COLO668 (cell line): Measurements from ENCODE around the gene CCT3.
"Not testable (repeated sequence)": the region's sequence is repeated elsewhere in the genome, so short reads cannot be mapped to it uniquely, and the experiment has no call there.

Experiments
- DNase-seq: peaks from one replicate; lab custom pipeline; 2025; ENCODE audit not compliant: unreplicated experiment; lab: John Stamatoyannopoulos, UW

CCT3 gene

GRCh38 chr1:156368889-156369684 lies 31.0 kb upstream of the CCT3 start, which contains the start of gene RHBG:
Gene RHBG (plus strand): TSS chr1:156369211. CDS start chr1:156369250, 39 bp downstream.
- peak; percentile 81 for DNase-seq

- DNase-seq, result no peak
Observed at GRCh38 chr1:156368157-156368658, 30.1 kb upstream of the CCT3 start.

- no peak for DNase-seq
Observed at GRCh38 chr1:156367383-156368156, 29.5 kb upstream of the CCT3 start.

- DNase-seq, result no peak
Observed at GRCh38 chr1:156366378-156367166, 28.5 kb upstream of the CCT3 start.

GRCh38 chr1:156365754-156366153 lies 27.7 kb upstream of the CCT3 start:
- no peak for DNase-seq

GRCh38 chr1:156360534-156360933 lies 22.4 kb upstream of the CCT3 start:
- no peak for DNase-seq

GRCh38 chr1:156359973-156360372 lies 21.9 kb upstream of the CCT3 start:
- no peak for DNase-seq

GRCh38 chr1:156359249-156359648 lies 21.2 kb upstream of the CCT3 start:
- no peak for DNase-seq

- DNase-seq, result no peak
Observed at GRCh38 chr1:156358641-156359040, 20.5 kb upstream of the CCT3 start.

GRCh38 chr1:156357977-156358376 lies 19.9 kb upstream of the CCT3 start:
- no peak for DNase-seq

- peak; percentile 86 for DNase-seq
Observed at GRCh38 chr1:156356875-156357534, 18.9 kb upstream of the CCT3 start.

GRCh38 chr1:156356262-156356874 lies 18.3 kb upstream of the CCT3 start:
- DNase-seq, result no peak

GRCh38 chr1:156352481-156352880 lies 14.4 kb upstream of the CCT3 start:
- not testable (repeated sequence) for DNase-seq

GRCh38 chr1:156347331-156347730 lies 9.2 kb upstream of the CCT3 start:
- no peak for DNase-seq

GRCh38 chr1:156346636-156347035 lies 8.5 kb upstream of the CCT3 start:
- no peak for DNase-seq

- not testable (repeated sequence) for DNase-seq
Observed at GRCh38 chr1:156346035-156346434, 7.9 kb upstream of the CCT3 start.

GRCh38 chr1:156344409-156344808 lies 6.3 kb upstream of the CCT3 start:
- no peak for DNase-seq

- no peak for DNase-seq
Observed at GRCh38 chr1:156342166-156342955, 4.3 kb upstream of the CCT3 start.

GRCh38 chr1:156337888-156338179 lies 258 bp downstream of the CCT3 start:
- no peak for DNase-seq
